B cell (primary cell): ENCODE results near the gene CHAC1. TPM values are rescaled to one million over a fixed set of nuclear protein-coding genes. Genes with fewer than 3 reads are reported as not detected.

Experiments used
- ATAC-seq: fragments of 200-7000 bp; cut with Tn5 transposase; one replicate; pipeline ENCODE4 v1.10.0; 2021; ENCODE audit warnings: low read depth, mild to moderate bottlenecking, moderate number of reproducible peaks, moderate library complexity
- CTCF ChIA-PET: fragments of 350-600 bp; sonication (Branson Sonifier 250); formaldehyde crosslinking; loops from one replicate; lab custom pipeline; 2021; ENCODE audit warnings: antibody characterized with exemption, inconsistent platforms; lab: Charles Lee
- POLR2A ChIA-PET: fragments of 350-600 bp; sonication (Branson Sonifier 250); formaldehyde crosslinking; loops from one replicate; lab custom pipeline; 2021; ENCODE audit warnings: antibody characterized with exemption; lab: Charles Lee
- DNase-seq: peaks from one replicate; pipeline ENCODE4 v3.0.0; 2013
- H2AFZ ChIP-seq: 2 replicates; pipeline ENCODE4 v1.6.1; 2012; ENCODE audit warnings: mild to moderate bottlenecking, low read depth, low read length; ENCODE audit not compliant: insufficient read depth, poor library complexity, severe bottlenecking
- H3K27ac ChIP-seq, 2 donors: 1 replicate in 1 of 2; 2 replicates in 1 of 2; pipeline ENCODE4 v1.5.1; 2012 to 2013; ENCODE audit warnings: low read length in 2 of 2, mild to moderate bottlenecking in 2 of 2, moderate library complexity in 1 of 2
- H3K27me3 ChIP-seq, 4 experiments: fragments of 200-600 bp in 1 of 4; sonication (generic) in 1 of 4; replicated peaks in 1 of 4; 1 replicate in 2 of 4; 2 replicates in 2 of 4; pipeline versions ENCODE4 v1.6.1 to v1.7.0; 2013 to 2016; ENCODE audit warnings: low read length in 3 of 4, mild to moderate bottlenecking in 2 of 4, mixed read lengths in 1 of 4, moderate library complexity in 1 of 4; ENCODE audit not compliant: insufficient read depth in 4 of 4, control insufficient read depth in 3 of 4; ENCODE audit errors: control extremely low read depth in 1 of 4
- H3K36me3 ChIP-seq, 2 experiments: replicated peaks in 1 of 2; 1 replicate in 1 of 2; 2 replicates in 1 of 2; pipeline versions ENCODE4 v1.6.1 to v1.7.1; 2013; ENCODE audit warnings: low read length in 1 of 2; ENCODE audit not compliant: insufficient read depth in 2 of 2, control insufficient read depth in 1 of 2; ENCODE audit errors: control extremely low read depth in 1 of 2, extremely low read depth in 1 of 2
- H3K4me1 ChIP-seq, 2 donors: fragments of 200-600 bp in 1 of 2; sonication (generic) in 1 of 2; 1 replicate in 1 of 2; 2 replicates in 1 of 2; pipeline versions ENCODE4 v1.5.1 to v1.6.1; 2013 to 2017; ENCODE audit warnings: low read length in 2 of 2; ENCODE audit not compliant: control insufficient read depth in 2 of 2, insufficient read depth in 2 of 2
- H3K4me2 ChIP-seq: replicated peaks from 2 replicates; pipeline ENCODE3; 2012; ENCODE audit warnings: mild to moderate bottlenecking, low read depth, low read length; ENCODE audit not compliant: poor library complexity, severe bottlenecking
- H3K4me3 ChIP-seq, 5 experiments: fragments of 200-600 bp in 1 of 5; sonication (generic) in 1 of 5; 1 replicate in 3 of 5; 2 replicates in 2 of 5; pipeline versions ENCODE4 v1.5.1 to v1.7.0; 2011 to 2016; ENCODE audit warnings: low read length in 4 of 5, mild to moderate bottlenecking in 4 of 5, low read depth in 2 of 5, control low read depth in 1 of 5, moderate library complexity in 1 of 5; ENCODE audit not compliant: insufficient read depth in 1 of 5; ENCODE audit errors: control extremely low read depth in 1 of 5, extremely low read depth in 1 of 5
- H3K79me2 ChIP-seq: fragments of 200-600 bp; sonication (generic); one replicate; pipeline ENCODE4 v1.6.0; 2016; ENCODE audit warnings: low read length; ENCODE audit not compliant: control insufficient read depth, insufficient read depth
- H3K9ac ChIP-seq: fragments of 200-600 bp; sonication (generic); 2 replicates; pipeline ENCODE4 v1.6.1; 2017; ENCODE audit warnings: mild to moderate bottlenecking, low read length, moderate library complexity
- H3K9me3 ChIP-seq, 3 donors: one replicate each; pipeline versions ENCODE4 v1.6.1 to v1.7.1; 2013; ENCODE audit warnings: low read length in 2 of 3; ENCODE audit not compliant: control insufficient read depth in 2 of 3, insufficient read depth in 1 of 3; ENCODE audit errors: control extremely low read depth in 1 of 3
- H4K20me1 ChIP-seq: 2 replicates; pipeline ENCODE4 v1.6.0; 2012; ENCODE audit warnings: mild to moderate bottlenecking, low read length; ENCODE audit not compliant: insufficient read depth, control insufficient read depth, poor library complexity, severe bottlenecking
- H3K27ac Mint-ChIP-seq: one replicate; pipeline ENCODE4 v1.8.0; 2021; ENCODE audit warnings: mixed read lengths
- H3K27me3 Mint-ChIP-seq: one replicate; pipeline ENCODE4 v1.8.0; 2021; ENCODE audit warnings: mixed read lengths
- H3K4me1 Mint-ChIP-seq: one replicate; pipeline ENCODE4 v1.8.0; 2021; ENCODE audit warnings: mixed read lengths
- H3K4me3 Mint-ChIP-seq: one replicate; pipeline ENCODE4 v1.8.0; 2021; ENCODE audit warnings: mixed read lengths
- H3K9me3 Mint-ChIP-seq: one replicate; pipeline ENCODE4 v1.8.0; 2022; ENCODE audit warnings: mixed read lengths; ENCODE audit not compliant: insufficient read depth
- EZH2 ChIP-seq: IDR thresholded peaks from 2 replicates; pipeline ENCODE4 v1.6.1; 2012; ENCODE audit warnings: borderline replicate concordance, low read depth, mild to moderate bottlenecking, moderate library complexity, low read length; ENCODE audit not compliant: insufficient read depth, poor library complexity, severe bottlenecking
- WGBS: methylation state at CpG from one replicate; pipeline ENCODE4 v1.1.5; 2013; ENCODE audit warnings: missing lambda C conversion rate; ENCODE audit not compliant: insufficient coverage; 5-methylcytosine and 5-hydroxymethylcytosine counted together
- intact Hi-C: fragments of 100-400 bp; cut with micrococcal nuclease; formaldehyde crosslinking; loops from one replicate; pipeline ENCODE4 v1.10.0; 2022
- polyA plus RNA-seq: library from polyadenylated mRNA; depleted of rRNA; stranded (reverse); fragments of >200 nt; gene quantifications from 2 replicates; pipeline ENCODE4 v1.2.3, GENCODE V29; 2012
- total RNA-seq, 2 donors: library from RNA; stranded (reverse); fragments of 120-200 nt in 1 of 2; gene quantifications; 1 replicate in 1 of 2; 2 replicates in 1 of 2; pipeline versions ENCODE4 v1.2.3 to v1.2.4, GENCODE V29; 2013 to 2022
- TF ChIP-seq, protein P1 (sequence below): fragments of 200-600 bp; IDR thresholded peaks from one replicate; pipeline ENCODE4 v1.8.0; 2022; ENCODE audit warnings: antibody characterized with exemption, mild to moderate bottlenecking

Gene CHAC1
- total and polyA plus RNA-seq, 2 donors (not counting 1 experiment from before 2014, with no cell fraction given), result 0.81 to 3.6 TPM

GRCh38 chr15:40957581-40958051 lies 4.3 kb downstream of the CHAC1 start:
- ATAC-seq, result no peak
- H3K27ac Mint-ChIP-seq, result peak overlapping the region; percentile 32
- H3K36me3 ChIP-seq, result no peaks in the 10 kb centered on the region
- intact Hi-C loops, result no loop called here
- no peaks in the 10 kb centered on the region for H3K9me3 ChIP-seq
- no peak for DNase-seq
- POLR2A ChIA-PET, result no interaction called here
- H3K4me2 ChIP-seq, result no peak overlapping the region
- H3K4me1 Mint-ChIP-seq, result peaks cover 22% of the 10 kb centered on the region
- H3K9ac ChIP-seq, result no peak overlapping the region
- no peaks in the 10 kb centered on the region for H3K79me2 ChIP-seq
- no peak overlapping the region for H3K4me3 ChIP-seq
- H2AFZ ChIP-seq, result no peak overlapping the region
- H3K27ac ChIP-seq, result no peak overlapping the region
- H3K27me3 ChIP-seq, result no peaks in the 10 kb centered on the region
- no peaks in the 10 kb centered on the region for H3K9me3 Mint-ChIP-seq
- no peak for TF ChIP-seq EZH2
- TF ChIP-seq, protein P1, sequence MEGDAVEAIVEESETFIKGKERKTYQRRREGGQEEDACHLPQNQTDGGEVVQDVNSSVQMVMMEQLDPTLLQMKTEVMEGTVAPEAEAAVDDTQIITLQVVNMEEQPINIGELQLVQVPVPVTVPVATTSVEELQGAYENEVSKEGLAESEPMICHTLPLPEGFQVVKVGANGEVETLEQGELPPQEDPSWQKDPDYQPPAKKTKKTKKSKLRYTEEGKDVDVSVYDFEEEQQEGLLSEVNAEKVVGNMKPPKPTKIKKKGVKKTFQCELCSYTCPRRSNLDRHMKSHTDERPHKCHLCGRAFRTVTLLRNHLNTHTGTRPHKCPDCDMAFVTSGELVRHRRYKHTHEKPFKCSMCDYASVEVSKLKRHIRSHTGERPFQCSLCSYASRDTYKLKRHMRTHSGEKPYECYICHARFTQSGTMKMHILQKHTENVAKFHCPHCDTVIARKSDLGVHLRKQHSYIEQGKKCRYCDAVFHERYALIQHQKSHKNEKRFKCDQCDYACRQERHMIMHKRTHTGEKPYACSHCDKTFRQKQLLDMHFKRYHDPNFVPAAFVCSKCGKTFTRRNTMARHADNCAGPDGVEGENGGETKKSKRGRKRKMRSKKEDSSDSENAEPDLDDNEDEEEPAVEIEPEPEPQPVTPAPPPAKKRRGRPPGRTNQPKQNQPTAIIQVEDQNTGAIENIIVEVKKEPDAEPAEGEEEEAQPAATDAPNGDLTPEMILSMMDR, result no peak
- H3K4me3 Mint-ChIP-seq, result no peak overlapping the region
- peaks cover 5 to 18% of the 10 kb centered on the region in 2 donors for H3K4me1 ChIP-seq
- H4K20me1 ChIP-seq, result no peaks in the 10 kb centered on the region
- WGBS, result 83% methylated on average over 9 of the region's 9 CpGs
- CTCF ChIA-PET, result interaction anchor here (1.0 to 2.2 kb wide), 2 partner anchors 11 to 17 kb away, joined by 4 to 7 read pairs; no protein-coding TSS in a partner anchor
- no peaks in the 10 kb centered on the region for H3K27me3 Mint-ChIP-seq

- H2AFZ ChIP-seq, result no peak overlapping the region
- H3K4me3 ChIP-seq, result no peak overlapping the region
- no peak overlapping the region for H3K27ac ChIP-seq
- no peaks in the 10 kb centered on the region for H3K27me3 ChIP-seq
- no peak overlapping the region for H3K27ac Mint-ChIP-seq
- DNase-seq (no peak), ATAC-seq (no peak)
- H3K4me3 Mint-ChIP-seq, result no peak overlapping the region
- peaks cover 18% of the 10 kb centered on the region for H3K4me1 Mint-ChIP-seq
- WGBS, result 94% methylated on average over 6 of the region's 6 CpGs
- no peaks in the 10 kb centered on the region for H3K9me3 ChIP-seq
- H4K20me1 ChIP-seq, result no peaks in the 10 kb centered on the region
- H3K4me1 ChIP-seq, result peaks cover 4 to 15% of the 10 kb centered on the region in 2 donors
- H3K4me2 ChIP-seq, result no peak overlapping the region
- no peaks in the 10 kb centered on the region for H3K36me3 ChIP-seq
- CTCF ChIA-PET, result interaction anchor here (1.0 kb wide), 1 partner anchor 12 kb away, joined by 4 read pairs; no protein-coding TSS in a partner anchor
- TF ChIP-seq, protein P1, result no peak
- TF ChIP-seq EZH2, result no peak
- H3K9me3 Mint-ChIP-seq, result no peaks in the 10 kb centered on the region
- H3K27me3 Mint-ChIP-seq, result no peaks in the 10 kb centered on the region
- H3K9ac ChIP-seq, result no peak overlapping the region
- POLR2A ChIA-PET, result no interaction called here
- intact Hi-C loops, result no loop called here
- H3K79me2 ChIP-seq, result no peaks in the 10 kb centered on the region
These were observed 4.9 kb downstream of the CHAC1 start for GRCh38 chr15:40958146-40958545.
